Neutrophil (primary cell): ENCODE data around the gene KHDRBS2.

ENCODE experiments used
- H3K27ac ChIP-seq: fragments of 200-600 bp; sonication (generic); 2 replicates; pipeline ENCODE4 v1.5.1; 2016; ENCODE audit warnings: mild to moderate bottlenecking, moderate library complexity
- H3K27me3 ChIP-seq: fragments of 200-600 bp; sonication (generic); 2 replicates; pipeline ENCODE4 v1.6.0; 2016; ENCODE audit warnings: mild to moderate bottlenecking
- H3K36me3 ChIP-seq: fragments of 200-600 bp; sonication (generic); 2 replicates; pipeline ENCODE4 v1.5.1; 2017
- H3K4me1 ChIP-seq, 2 experiments: fragments of 200-600 bp in 1 of 2; sonication (generic) in 1 of 2; 1 replicate in 1 of 2; 2 replicates in 1 of 2; pipeline versions ENCODE4 v1.5.1 to v1.6.1; 2013 to 2016; ENCODE audit warnings: low read depth in 1 of 2, low read length in 1 of 2, mild to moderate bottlenecking in 1 of 2, moderate library complexity in 1 of 2; ENCODE audit not compliant: control insufficient read depth in 1 of 2, insufficient read depth in 1 of 2
- H3K4me3 ChIP-seq, 2 experiments: fragments of 200-600 bp in 1 of 2; sonication (generic) in 1 of 2; 1 replicate in 1 of 2; 2 replicates in 1 of 2; pipeline ENCODE4 v1.5.1; 2013 to 2016; ENCODE audit warnings: low read depth in 1 of 2, low read length in 1 of 2, mild to moderate bottlenecking in 1 of 2, moderate library complexity in 1 of 2
- H3K9me3 ChIP-seq: fragments of 200-600 bp; sonication (generic); 2 replicates; pipeline ENCODE4 v1.5.1; 2016
- TF ChIP-seq, protein P1 (sequence below): fragments of 200-600 bp; sonication (generic); IDR thresholded peaks from 2 replicates; pipeline ENCODE4 v1.5.1; 2016; ENCODE audit warnings: antibody characterized with exemption

KHDRBS2 gene

DNA sequence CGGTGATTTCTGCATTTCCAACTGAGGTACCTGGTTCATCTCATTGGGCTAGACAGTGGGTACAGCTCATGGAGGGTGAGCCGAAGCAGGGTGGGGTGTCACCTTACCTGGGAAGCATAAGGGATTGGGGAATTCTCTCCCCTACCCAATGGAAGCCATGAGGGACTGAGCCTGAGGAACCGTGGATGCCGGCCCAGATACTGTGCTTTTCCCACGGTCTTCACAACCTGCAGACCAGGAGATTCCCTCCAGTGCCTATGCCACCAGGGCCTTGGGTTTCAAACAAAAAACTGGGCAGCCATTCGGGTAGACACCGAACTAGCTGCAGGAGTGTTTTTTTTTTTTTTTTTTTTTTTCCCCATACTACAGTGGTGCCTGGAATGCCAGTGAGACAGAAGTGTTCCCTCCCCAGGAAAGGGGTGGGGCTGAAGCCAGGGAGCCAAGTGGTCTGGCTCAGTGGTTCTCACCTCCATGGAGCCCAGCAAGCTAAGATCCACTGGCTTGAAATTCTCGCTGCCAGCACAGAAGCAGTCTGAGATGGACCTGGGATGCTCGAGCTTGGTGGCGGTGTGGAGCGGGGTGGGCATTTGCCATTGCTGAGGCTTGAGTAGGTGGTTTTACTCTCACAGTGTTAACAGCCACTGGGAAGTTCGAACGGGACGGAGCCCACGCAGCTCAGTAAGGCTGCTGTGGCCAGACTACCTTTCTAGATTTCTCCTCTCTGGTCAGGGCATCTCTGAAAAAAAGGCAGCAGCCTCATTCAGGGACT, 416.2 kb downstream of the KHDRBS2 start:
- no peaks in the 10 kb centered on the region for H3K27me3 ChIP-seq
- TF ChIP-seq, protein P1, sequence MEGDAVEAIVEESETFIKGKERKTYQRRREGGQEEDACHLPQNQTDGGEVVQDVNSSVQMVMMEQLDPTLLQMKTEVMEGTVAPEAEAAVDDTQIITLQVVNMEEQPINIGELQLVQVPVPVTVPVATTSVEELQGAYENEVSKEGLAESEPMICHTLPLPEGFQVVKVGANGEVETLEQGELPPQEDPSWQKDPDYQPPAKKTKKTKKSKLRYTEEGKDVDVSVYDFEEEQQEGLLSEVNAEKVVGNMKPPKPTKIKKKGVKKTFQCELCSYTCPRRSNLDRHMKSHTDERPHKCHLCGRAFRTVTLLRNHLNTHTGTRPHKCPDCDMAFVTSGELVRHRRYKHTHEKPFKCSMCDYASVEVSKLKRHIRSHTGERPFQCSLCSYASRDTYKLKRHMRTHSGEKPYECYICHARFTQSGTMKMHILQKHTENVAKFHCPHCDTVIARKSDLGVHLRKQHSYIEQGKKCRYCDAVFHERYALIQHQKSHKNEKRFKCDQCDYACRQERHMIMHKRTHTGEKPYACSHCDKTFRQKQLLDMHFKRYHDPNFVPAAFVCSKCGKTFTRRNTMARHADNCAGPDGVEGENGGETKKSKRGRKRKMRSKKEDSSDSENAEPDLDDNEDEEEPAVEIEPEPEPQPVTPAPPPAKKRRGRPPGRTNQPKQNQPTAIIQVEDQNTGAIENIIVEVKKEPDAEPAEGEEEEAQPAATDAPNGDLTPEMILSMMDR, result no peak
- H3K9me3 ChIP-seq, result no peaks in the 10 kb centered on the region
- no peak overlapping the region for H3K27ac ChIP-seq
- H3K4me1 ChIP-seq, result no peaks in the 10 kb centered on the region
- no peaks in the 10 kb centered on the region for H3K36me3 ChIP-seq
- no peak overlapping the region for H3K4me3 ChIP-seq

DNA sequence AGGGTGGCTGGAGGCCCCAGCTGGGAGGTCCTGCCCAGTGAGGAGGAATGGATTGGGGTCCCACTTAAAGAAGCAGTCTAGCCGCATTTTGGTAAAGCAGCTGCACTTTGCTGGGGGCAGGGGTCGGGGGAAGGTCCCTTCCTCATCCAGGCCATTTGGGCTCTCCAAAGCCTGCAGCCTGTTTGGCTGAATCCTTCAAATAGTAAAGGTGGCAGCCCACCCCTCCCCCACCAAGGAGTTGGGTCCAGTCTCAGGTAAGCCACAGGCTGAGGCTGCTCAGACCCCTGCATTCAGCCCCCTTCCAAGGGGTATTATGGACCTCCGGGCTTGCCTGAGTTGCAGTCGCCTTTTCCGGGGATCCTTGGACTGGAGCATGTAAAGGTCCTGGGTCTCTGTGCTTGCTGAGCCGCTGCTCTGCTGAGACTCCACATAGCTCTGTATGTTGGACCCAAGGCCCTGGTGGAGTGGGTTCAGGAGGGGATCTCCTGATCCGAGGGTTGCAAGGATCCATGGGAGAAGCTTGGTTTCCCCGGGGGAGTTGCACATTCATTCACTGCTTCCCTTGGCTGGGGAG, 417.4 kb downstream of the KHDRBS2 start:
- TF ChIP-seq, protein P1, result no peak
- Histone ChIP-seq H3K27ac (no peak overlapping the region), H3K4me1 (no peaks in the 10 kb centered on the region), H3K27me3 (no peaks in the 10 kb centered on the region), H3K9me3 (no peaks in the 10 kb centered on the region), H3K4me3 (no peak overlapping the region), H3K36me3 (no peaks in the 10 kb centered on the region)

DNA sequence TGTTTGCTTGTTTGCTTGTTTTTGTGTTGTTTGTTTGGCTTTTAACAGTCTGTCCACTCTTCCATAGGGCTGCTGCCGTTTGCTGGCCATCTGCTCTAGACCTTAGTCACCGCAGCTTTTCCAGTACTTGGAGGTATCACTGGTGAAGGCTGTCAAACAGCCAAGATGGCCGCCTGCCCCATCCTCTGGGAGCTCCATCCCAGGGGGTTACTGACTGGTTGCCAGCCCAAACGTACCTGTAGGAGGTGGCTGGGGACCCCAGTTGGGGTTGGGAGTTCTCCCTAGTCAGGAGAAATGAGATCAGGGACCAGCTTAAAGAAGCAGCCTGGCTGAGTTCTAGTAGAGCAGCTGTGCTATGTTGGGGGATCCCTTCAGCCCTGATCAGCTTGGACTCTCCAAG, 418.4 kb downstream of the KHDRBS2 start:
- no peaks in the 10 kb centered on the region for H3K36me3 ChIP-seq
- no peak overlapping the region for H3K27ac ChIP-seq
- no peaks in the 10 kb centered on the region for H3K27me3 ChIP-seq
- TF ChIP-seq, protein P1, result no peak
- H3K9me3 ChIP-seq, result no peaks in the 10 kb centered on the region
- H3K4me1 ChIP-seq, result no peaks in the 10 kb centered on the region
- H3K4me3 ChIP-seq, result no peak overlapping the region

DNA sequence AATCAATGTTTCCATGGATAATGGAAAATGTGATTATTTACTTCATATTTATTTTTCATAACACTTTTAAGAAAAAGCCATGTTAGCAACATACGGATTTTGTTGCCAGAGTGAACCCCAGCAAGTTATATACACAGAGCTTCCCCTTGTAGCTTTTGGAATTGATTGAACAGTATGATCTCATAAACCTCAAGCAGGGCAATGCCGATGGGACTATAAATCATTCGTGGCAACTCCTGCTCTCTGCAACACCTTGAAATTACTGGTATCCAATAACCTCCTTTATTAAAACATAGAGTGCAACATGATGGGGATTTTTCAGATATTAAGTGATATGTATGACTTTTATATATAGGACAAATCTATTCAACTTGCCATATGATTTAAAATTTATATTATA, 428.5 kb downstream of the KHDRBS2 start:
- Histone ChIP-seq H3K4me1 (no peaks in the 10 kb centered on the region), H3K27ac (no peak overlapping the region), H3K27me3 (no peaks in the 10 kb centered on the region), H3K4me3 (no peak overlapping the region), H3K36me3 (no peaks in the 10 kb centered on the region), H3K9me3 (no peaks in the 10 kb centered on the region)
- TF ChIP-seq, protein P1, result no peak

DNA sequence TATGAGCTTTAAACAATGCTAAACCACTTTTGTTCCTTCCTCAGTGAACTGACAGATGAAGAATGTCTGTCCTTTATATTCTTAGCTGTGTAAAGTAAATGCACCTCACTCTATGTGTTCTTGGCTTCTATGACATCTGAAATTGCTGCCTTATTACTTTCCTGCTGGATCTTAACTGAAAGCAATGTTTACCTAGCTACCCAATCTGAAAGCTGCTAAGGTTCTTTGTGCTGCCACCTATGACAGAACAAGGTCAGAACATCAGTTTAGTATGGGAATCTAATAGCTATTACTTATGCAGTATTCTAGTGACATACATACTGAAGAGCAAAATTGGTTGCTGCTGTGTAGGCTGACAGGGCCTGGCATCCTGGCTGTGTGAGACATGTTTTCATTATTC, 444.1 kb downstream of the KHDRBS2 start:
- no peaks in the 10 kb centered on the region for H3K4me1 ChIP-seq
- no peak overlapping the region for H3K27ac ChIP-seq
- H3K9me3 ChIP-seq, result no peaks in the 10 kb centered on the region
- H3K36me3 ChIP-seq, result no peaks in the 10 kb centered on the region
- H3K4me3 ChIP-seq, result no peak overlapping the region
- TF ChIP-seq, protein P1, result no peak
- H3K27me3 ChIP-seq, result no peaks in the 10 kb centered on the region
